GM23338 (cell line): Measurements from ENCODE around the gene CCL13. TPM values are rescaled to one million over a fixed set of nuclear protein-coding genes. Genes with fewer than 3 reads are reported as not detected.

Experiments
- ATAC-seq: fragments of 200-7000 bp; cut with Tn5 transposase; 3 replicates; pipeline ENCODE4 v1.9.1; 2020
- DNase-seq: peaks from one replicate; pipeline ENCODE4 v3.0.0-alpha.2; 2015; ENCODE audit warnings: low spot score
- H2AFZ ChIP-seq: fragments of 200-600 bp; sonication (generic); 2 replicates; pipeline ENCODE4 v1.8.0; 2016; ENCODE audit warnings: antibody characterized with exemption, mild to moderate bottlenecking, moderate library complexity
- H3F3A ChIP-seq: fragments of 200-600 bp; sonication (generic); replicated peaks from 2 replicates; pipeline ENCODE4 v1.8.0; 2017; ENCODE audit warnings: antibody characterized with exemption, mixed run types, low read depth
- H3K27ac ChIP-seq: fragments of 200-600 bp; sonication (generic); 2 replicates; pipeline ENCODE4 v1.6.1; 2016; ENCODE audit warnings: low read depth
- H3K27me3 ChIP-seq: fragments of 200-600 bp; sonication (generic); 2 replicates; pipeline ENCODE4 v1.8.0; 2016; ENCODE audit warnings: mild to moderate bottlenecking, mixed run types, moderate library complexity; ENCODE audit not compliant: insufficient read depth
- H3K36me3 ChIP-seq: fragments of 200-600 bp; sonication (generic); 2 replicates; pipeline ENCODE4 v1.8.0; 2016; ENCODE audit warnings: mild to moderate bottlenecking; ENCODE audit not compliant: insufficient read depth
- H3K4me1 ChIP-seq: fragments of 200-600 bp; sonication (generic); 2 replicates; pipeline ENCODE4 v1.8.0; 2016; ENCODE audit warnings: mild to moderate bottlenecking, moderate library complexity; ENCODE audit not compliant: insufficient read depth
- H3K4me2 ChIP-seq: fragments of 200-600 bp; sonication (generic); 2 replicates; pipeline ENCODE4 v1.7.1; 2017; ENCODE audit warnings: mixed run types
- H3K4me3 ChIP-seq: fragments of 200-600 bp; sonication (generic); 2 replicates; pipeline ENCODE4 v1.6.1; 2016; ENCODE audit warnings: mixed run types
- H3K79me2 ChIP-seq: fragments of 200-600 bp; sonication (generic); replicated peaks from 2 replicates; pipeline ENCODE4 v1.8.0; 2017; ENCODE audit warnings: mild to moderate bottlenecking; ENCODE audit not compliant: insufficient read depth
- H3K9me2 ChIP-seq: fragments of 200-600 bp; sonication (generic); 2 replicates; pipeline ENCODE4 v1.8.0; 2017; ENCODE audit not compliant: insufficient read depth
- H4K20me1 ChIP-seq: fragments of 200-600 bp; sonication (generic); replicated peaks from 2 replicates; pipeline ENCODE4 v1.8.0; 2017; ENCODE audit warnings: mild to moderate bottlenecking; ENCODE audit not compliant: insufficient read depth
- H3K27ac Mint-ChIP-seq: 2 replicates; pipeline ENCODE4 v1.8.0; 2020; ENCODE audit warnings: inconsistent platforms, mild to moderate bottlenecking, moderate library complexity, mixed read lengths
- H3K27me3 Mint-ChIP-seq: 3 replicates; pipeline ENCODE4 v1.8.0; 2022; ENCODE audit warnings: low read depth, mild to moderate bottlenecking, moderate library complexity, mixed read lengths, inconsistent platforms; ENCODE audit not compliant: insufficient read depth, poor library complexity
- H3K36me3 Mint-ChIP-seq: 3 replicates; pipeline ENCODE4 v1.8.0; 2021; ENCODE audit warnings: low read depth, mild to moderate bottlenecking, inconsistent platforms, moderate library complexity, mixed read lengths
- H3K4me1 Mint-ChIP-seq: 3 replicates; pipeline ENCODE4 v1.8.0; 2020; ENCODE audit warnings: mild to moderate bottlenecking, inconsistent platforms, mixed read lengths
- H3K4me3 Mint-ChIP-seq: 3 replicates; pipeline ENCODE4 v1.8.0; 2021; ENCODE audit warnings: moderate library complexity, mild to moderate bottlenecking, inconsistent platforms, mixed read lengths
- H3K9me3 Mint-ChIP-seq: 3 replicates; pipeline ENCODE4 v1.8.0; 2020; ENCODE audit warnings: moderate library complexity, mild to moderate bottlenecking, inconsistent platforms, mixed read lengths
- CREB1 ChIP-seq: fragments of 250-450 bp; sonication (Bioruptor Pico); IDR thresholded peaks from 2 replicates; pipeline ENCODE4 v1.5.0; 2020; ENCODE audit warnings: low read depth, mild to moderate bottlenecking, moderate library complexity
- ETS1 ChIP-seq: IDR thresholded peaks from 2 replicates; pipeline ENCODE4 v1.6.1; 2016; ENCODE audit warnings: antibody characterized with exemption
- EZH2 ChIP-seq: fragments of 200-600 bp; sonication (generic); IDR thresholded peaks from one replicate; pipeline ENCODE4 v1.8.0; 2017; ENCODE audit warnings: antibody characterized with exemption, mild to moderate bottlenecking, low read depth; ENCODE audit not compliant: unreplicated experiment
- EZH2phosphoT487 ChIP-seq: fragments of 200-600 bp; sonication (generic); IDR thresholded peaks from one replicate; pipeline ENCODE4 v1.8.1; 2018; ENCODE audit warnings: antibody characterized with exemption; ENCODE audit not compliant: unreplicated experiment
- JUNB ChIP-seq: IDR thresholded peaks from one replicate; pipeline ENCODE4 v1.6.1; 2016; ENCODE audit warnings: antibody characterized with exemption; ENCODE audit not compliant: unreplicated experiment
- NANOG ChIP-seq: IDR thresholded peaks from 2 replicates; pipeline ENCODE4 v1.6.1; 2016; ENCODE audit warnings: antibody characterized with exemption, borderline replicate concordance
- POLR2AphosphoS5 ChIP-seq: IDR thresholded peaks from 2 replicates; pipeline ENCODE4 v1.6.1; 2016; ENCODE audit warnings: antibody characterized with exemption, low read depth
- REST ChIP-seq: IDR thresholded peaks from one replicate; pipeline ENCODE4 v1.6.1; 2018; ENCODE audit warnings: antibody characterized with exemption; ENCODE audit not compliant: unreplicated experiment
- STAT1 ChIP-seq: IDR thresholded peaks from one replicate; pipeline ENCODE4 v1.6.1; 2016; ENCODE audit warnings: antibody characterized with exemption; ENCODE audit not compliant: unreplicated experiment
- ZNF114 ChIP-seq: fragments of 250-450 bp; sonication (Bioruptor Pico); IDR thresholded peaks from 2 replicates; pipeline ENCODE4 v1.5.0; 2020; ENCODE audit warnings: mild to moderate bottlenecking, moderate library complexity
- ZNF331 ChIP-seq: fragments of 250-450 bp; sonication (Bioruptor Pico); IDR thresholded peaks from 2 replicates; pipeline ENCODE4 v1.5.0; 2020; ENCODE audit warnings: low read depth, mild to moderate bottlenecking, moderate library complexity
- polyA plus RNA-seq: library from polyadenylated mRNA; unstranded; fragments of >200 nt; fragmentation: Nextera tagmentation; extraction: Ambion mirVana; gene quantifications from 2 replicates; pipeline ENCODE4 v1.2.1, GENCODE V29; 2016
- total RNA-seq: library from RNA; depleted of rRNA; stranded (reverse); fragments of >200 nt; shearing (Covaris generic); gene quantifications from 2 replicates; pipeline ENCODE4 v1.2.3, GENCODE V29; 2014
- TF ChIP-seq, protein P1 (sequence below), 2 experiments: fragments of 200-600 bp in 1 of 2; sonication (generic) in 1 of 2; conservative IDR thresholded peaks; 2 replicates each; pipeline versions ENCODE4 v1.5.1 to v1.6.1; 2016 to 2017; ENCODE audit warnings: antibody characterized with exemption in 2 of 2, low read depth in 2 of 2, mild to moderate bottlenecking in 2 of 2, moderate library complexity in 1 of 2
- TF ChIP-seq, protein P2 (sequence below): fragments of 250-450 bp; sonication (Bioruptor Pico); IDR thresholded peaks from 2 replicates; pipeline ENCODE4 v1.5.0; 2020; ENCODE audit warnings: mild to moderate bottlenecking, moderate library complexity

The CCL13 gene
- total and polyA plus RNA-seq, 2 experiments from 2014 or later, result not detected

DNA sequence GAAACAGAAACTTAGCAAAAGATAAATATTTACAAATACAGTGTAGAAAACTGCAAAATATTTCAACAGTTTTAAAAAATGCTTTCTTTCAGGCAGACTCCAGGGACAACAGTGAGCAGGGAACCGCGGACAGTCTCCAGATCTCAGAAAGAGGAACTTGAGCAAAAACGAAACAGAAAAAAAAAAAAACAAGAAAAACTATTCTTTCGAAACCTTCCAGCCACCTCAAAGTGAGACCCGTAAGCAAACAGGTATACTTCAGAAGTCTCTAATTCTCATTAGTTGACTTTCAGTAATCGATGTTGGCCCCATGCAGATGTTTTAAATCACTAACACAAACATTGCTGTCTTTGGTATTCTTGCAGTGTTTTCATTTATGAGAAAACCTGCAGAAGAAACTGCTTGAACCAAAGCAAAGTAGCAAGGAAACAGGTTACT, 22.4 kb downstream of the CCL13 start:
- no peak overlapping the region for H3K27ac Mint-ChIP-seq
- TF ChIP-seq ZNF114 (no peak), REST (no peak), ZNF331 (CRISPR knock-in tag) (no peak), CREB1 (CRISPR knock-in tag) (no peak), ETS1 (no peak), STAT1 (no peak), JUNB (no peak), EZH2 (no peak), POLR2AphosphoS5 (no peak), EZH2phosphoT487 (no peak), NANOG (no peak)
- TF ChIP-seq, protein P1, sequence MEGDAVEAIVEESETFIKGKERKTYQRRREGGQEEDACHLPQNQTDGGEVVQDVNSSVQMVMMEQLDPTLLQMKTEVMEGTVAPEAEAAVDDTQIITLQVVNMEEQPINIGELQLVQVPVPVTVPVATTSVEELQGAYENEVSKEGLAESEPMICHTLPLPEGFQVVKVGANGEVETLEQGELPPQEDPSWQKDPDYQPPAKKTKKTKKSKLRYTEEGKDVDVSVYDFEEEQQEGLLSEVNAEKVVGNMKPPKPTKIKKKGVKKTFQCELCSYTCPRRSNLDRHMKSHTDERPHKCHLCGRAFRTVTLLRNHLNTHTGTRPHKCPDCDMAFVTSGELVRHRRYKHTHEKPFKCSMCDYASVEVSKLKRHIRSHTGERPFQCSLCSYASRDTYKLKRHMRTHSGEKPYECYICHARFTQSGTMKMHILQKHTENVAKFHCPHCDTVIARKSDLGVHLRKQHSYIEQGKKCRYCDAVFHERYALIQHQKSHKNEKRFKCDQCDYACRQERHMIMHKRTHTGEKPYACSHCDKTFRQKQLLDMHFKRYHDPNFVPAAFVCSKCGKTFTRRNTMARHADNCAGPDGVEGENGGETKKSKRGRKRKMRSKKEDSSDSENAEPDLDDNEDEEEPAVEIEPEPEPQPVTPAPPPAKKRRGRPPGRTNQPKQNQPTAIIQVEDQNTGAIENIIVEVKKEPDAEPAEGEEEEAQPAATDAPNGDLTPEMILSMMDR (conservative IDR thresholded peaks at IDR 0.05; ENCODE audit: low read depth in 2 of 2), result no peak
- TF ChIP-seq, protein P2, sequence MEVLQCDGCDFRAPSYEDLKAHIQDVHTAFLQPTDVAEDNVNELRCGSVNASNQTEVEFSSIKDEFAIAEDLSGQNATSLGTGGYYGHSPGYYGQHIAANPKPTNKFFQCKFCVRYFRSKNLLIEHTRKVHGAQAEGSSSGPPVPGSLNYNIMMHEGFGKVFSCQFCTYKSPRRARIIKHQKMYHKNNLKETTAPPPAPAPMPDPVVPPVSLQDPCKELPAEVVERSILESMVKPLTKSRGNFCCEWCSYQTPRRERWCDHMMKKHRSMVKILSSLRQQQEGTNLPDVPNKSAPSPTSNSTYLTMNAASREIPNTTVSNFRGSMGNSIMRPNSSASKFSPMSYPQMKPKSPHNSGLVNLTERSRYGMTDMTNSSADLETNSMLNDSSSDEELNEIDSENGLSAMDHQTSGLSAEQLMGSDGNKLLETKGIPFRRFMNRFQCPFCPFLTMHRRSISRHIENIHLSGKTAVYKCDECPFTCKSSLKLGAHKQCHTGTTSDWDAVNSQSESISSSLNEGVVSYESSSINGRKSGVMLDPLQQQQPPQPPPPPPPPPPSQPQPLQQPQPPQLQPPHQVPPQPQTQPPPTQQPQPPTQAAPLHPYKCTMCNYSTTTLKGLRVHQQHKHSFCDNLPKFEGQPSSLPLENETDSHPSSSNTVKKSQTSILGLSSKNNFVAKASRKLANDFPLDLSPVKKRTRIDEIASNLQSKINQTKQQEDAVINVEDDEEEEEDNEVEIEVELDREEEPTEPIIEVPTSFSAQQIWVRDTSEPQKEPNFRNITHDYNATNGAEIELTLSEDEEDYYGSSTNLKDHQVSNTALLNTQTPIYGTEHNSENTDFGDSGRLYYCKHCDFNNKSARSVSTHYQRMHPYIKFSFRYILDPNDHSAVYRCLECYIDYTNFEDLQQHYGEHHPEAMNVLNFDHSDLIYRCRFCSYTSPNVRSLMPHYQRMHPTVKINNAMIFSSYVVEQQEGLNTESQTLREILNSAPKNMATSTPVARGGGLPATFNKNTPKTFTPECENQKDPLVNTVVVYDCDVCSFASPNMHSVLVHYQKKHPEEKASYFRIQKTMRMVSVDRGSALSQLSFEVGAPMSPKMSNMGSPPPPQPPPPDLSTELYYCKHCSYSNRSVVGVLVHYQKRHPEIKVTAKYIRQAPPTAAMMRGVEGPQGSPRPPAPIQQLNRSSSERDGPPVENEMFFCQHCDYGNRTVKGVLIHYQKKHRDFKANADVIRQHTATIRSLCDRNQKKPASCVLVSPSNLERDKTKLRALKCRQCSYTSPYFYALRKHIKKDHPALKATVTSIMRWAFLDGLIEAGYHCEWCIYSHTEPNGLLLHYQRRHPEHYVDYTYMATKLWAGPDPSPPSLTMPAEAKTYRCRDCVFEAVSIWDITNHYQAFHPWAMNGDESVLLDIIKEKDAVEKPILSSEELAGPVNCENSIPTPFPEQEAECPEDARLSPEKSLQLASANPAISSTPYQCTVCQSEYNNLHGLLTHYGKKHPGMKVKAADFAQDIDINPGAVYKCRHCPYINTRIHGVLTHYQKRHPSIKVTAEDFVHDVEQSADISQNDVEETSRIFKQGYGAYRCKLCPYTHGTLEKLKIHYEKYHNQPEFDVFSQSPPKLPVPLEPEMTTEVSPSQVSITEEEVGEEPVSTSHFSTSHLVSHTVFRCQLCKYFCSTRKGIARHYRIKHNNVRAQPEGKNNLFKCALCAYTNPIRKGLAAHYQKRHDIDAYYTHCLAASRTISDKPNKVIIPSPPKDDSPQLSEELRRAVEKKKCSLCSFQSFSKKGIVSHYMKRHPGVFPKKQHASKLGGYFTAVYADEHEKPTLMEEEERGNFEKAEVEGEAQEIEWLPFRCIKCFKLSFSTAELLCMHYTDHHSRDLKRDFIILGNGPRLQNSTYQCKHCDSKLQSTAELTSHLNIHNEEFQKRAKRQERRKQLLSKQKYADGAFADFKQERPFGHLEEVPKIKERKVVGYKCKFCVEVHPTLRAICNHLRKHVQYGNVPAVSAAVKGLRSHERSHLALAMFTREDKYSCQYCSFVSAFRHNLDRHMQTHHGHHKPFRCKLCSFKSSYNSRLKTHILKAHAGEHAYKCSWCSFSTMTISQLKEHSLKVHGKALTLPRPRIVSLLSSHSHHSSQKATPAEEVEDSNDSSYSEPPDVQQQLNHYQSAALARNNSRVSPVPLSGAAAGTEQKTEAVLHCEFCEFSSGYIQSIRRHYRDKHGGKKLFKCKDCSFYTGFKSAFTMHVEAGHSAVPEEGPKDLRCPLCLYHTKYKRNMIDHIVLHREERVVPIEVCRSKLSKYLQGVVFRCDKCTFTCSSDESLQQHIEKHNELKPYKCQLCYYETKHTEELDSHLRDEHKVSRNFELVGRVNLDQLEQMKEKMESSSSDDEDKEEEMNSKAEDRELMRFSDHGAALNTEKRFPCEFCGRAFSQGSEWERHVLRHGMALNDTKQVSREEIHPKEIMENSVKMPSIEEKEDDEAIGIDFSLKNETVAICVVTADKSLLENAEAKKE (CRISPR knock-in tag), result no peak
- peaks cover 3% of the 10 kb centered on the region; the same call in 1 of the 2 replicates for H3K4me1 ChIP-seq
- no peak overlapping the region for H3K4me3 ChIP-seq
- no peaks in the 10 kb centered on the region for H3K79me2 ChIP-seq
- no peak overlapping the region for H3K4me3 Mint-ChIP-seq
- H4K20me1 ChIP-seq, result no peaks in the 10 kb centered on the region
- ATAC-seq, result no peak
- no peaks in the 10 kb centered on the region for H3K36me3 ChIP-seq
- H2AFZ ChIP-seq, result no peak overlapping the region
- no peaks in the 10 kb centered on the region for H3K27me3 Mint-ChIP-seq
- no peak for DNase-seq
- H3K4me2 ChIP-seq, result no peak overlapping the region
- no peaks in the 10 kb centered on the region for H3K27me3 ChIP-seq
- no peak overlapping the region for H3K27ac ChIP-seq
- no peaks in the 10 kb centered on the region for H3K9me2 ChIP-seq
- no peaks in the 10 kb centered on the region for H3K9me3 Mint-ChIP-seq
- no peaks in the 10 kb centered on the region for H3K36me3 Mint-ChIP-seq
- no peaks in the 10 kb centered on the region for H3F3A ChIP-seq
- peaks cover 5% of the 10 kb centered on the region; the same call in 2 of the 3 replicates for H3K4me1 Mint-ChIP-seq
